ENCODE results near the gene SAXO1. TPM values are rescaled to one million over a fixed set of nuclear protein-coding genes. Genes with fewer than 3 reads are reported as not detected.

Gene SAXO1
- total and polyA plus RNA-seq, 3 donors from 2014 or later: 25.8 to 103 (median 44.0) TPM

DNA sequence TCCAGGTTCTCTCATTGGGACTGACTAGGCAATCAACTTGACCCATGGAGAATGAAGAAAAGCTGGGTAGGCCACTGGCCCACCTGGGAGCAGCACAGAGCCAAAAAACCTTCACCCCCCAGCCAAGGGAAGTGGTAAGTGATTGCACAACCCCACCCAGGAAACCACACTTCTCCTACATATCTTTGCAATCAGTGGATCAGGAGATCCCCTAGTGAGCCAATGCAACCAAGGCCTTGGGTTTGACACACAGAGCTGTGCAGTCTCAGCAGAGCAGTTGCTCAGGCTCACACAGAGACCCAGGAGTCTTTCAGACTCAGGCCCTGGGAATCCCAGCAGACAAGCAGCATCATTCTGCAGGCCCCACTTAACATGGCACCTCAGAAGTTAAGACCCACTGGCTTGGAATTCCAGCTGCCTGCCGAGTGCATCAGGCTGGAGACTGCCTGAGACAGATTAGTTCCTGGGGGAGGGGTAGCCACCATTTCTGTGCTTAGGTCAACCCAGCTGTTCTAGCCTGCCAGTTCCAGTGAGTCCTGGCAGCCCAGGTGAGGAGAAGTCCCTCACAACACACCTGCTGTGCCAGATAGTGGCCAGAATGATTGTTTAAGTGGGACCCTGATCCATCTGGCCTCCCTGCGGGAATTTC is 136.4 kb downstream of the SAXO1 start:
- Histone ChIP-seq H3K36me3 (ENCODE audit: low read depth, missing control alignments) (no peaks in the 10 kb centered on the region), H3K4me3 (no peak overlapping the region), H3K27me3 (no peaks in the 10 kb centered on the region), H3K9me3 (no peaks in the 10 kb centered on the region), H3K27ac (no peak overlapping the region), H3K4me1 (no peaks in the 10 kb centered on the region)
- TF ChIP-seq CTCF (IDR thresholded peaks at IDR 0.05) (no peak), POLR2A (IDR thresholded peaks at IDR 0.05) (no peak)
- WGBS, 2 donors: 92 to 100% methylated on average over 1 to 2 of the region's 2 CpGs
- no peak for DNase-seq
- intact Hi-C loops (cut with DNase I; ENCODE audit: low total_unique reads): no loop called here

- intact Hi-C loops (cut with DNase I; ENCODE audit: low total_unique reads): no loop called here
- Histone ChIP-seq H3K4me1 (no peaks in the 10 kb centered on the region), H3K4me3 (no peak overlapping the region), H3K27ac (no peak overlapping the region), H3K27me3 (no peaks in the 10 kb centered on the region), H3K9me3 (no peaks in the 10 kb centered on the region), H3K36me3 (ENCODE audit: low read depth, missing control alignments) (no peaks in the 10 kb centered on the region)
- TF ChIP-seq POLR2A (IDR thresholded peaks at IDR 0.05): no peak
- TF ChIP-seq CTCF (IDR thresholded peaks at IDR 0.05): no peak
- no peak for DNase-seq
Measured at GRCh38 chr9:18896004-18896403, 137.0 kb downstream of the SAXO1 start.

DNA sequence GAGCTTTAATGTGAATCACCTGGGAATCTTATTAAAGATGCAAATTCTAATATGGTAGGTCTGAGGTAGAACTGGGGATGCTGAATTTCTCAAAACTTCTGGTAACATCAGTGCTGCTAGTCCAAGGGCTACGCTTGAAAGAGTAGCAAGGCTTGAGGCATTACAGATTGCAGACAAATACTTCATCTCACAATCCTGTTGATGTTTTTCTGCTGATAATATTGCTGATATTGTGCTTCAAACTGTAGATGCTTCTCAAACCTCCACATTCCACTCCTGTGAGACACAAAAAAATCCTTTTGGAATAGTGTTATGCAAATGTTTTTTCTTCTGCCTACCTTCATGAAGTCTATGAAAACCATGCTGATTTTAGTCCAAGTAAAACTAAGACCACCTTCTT is 139.5 kb downstream of the SAXO1 start:
- no peak for TF ChIP-seq POLR2A (IDR thresholded peaks at IDR 0.05)
- TF ChIP-seq CTCF (IDR thresholded peaks at IDR 0.05): no peak
- Histone ChIP-seq H3K27ac (no peak overlapping the region), H3K36me3 (ENCODE audit: low read depth, missing control alignments) (no peaks in the 10 kb centered on the region), H3K4me3 (no peak overlapping the region), H3K27me3 (no peaks in the 10 kb centered on the region), H3K9me3 (no peaks in the 10 kb centered on the region), H3K4me1 (no peaks in the 10 kb centered on the region)
- intact Hi-C loops (cut with DNase I; ENCODE audit: low total_unique reads): no loop called here
- no peak for DNase-seq
- 38 to 100% methylated on average over 1 of the region's 1 CpG for WGBS, 2 donors

DNA sequence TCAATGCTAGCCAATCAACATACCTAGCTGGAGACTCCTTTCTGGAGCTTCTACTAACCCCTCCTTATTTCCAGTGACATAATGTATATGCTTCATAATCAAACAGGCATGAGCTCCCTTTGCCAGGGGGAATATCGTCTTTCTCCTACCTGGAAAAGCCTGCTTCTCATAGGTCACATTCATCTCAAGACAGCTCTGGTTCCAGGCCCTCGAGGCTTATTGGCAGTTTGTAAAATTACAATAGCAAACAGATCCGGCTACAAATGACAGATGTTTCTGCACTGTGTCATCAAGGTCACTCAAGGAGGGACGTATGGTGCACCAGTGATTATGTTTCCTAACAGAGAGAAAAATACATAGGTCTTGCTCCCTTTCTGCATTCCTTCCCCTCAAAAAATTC is 140.0 kb downstream of the SAXO1 start:
- no peaks in the 10 kb centered on the region for H3K36me3 ChIP-seq (ENCODE audit: low read depth, missing control alignments)
- no peaks in the 10 kb centered on the region for H3K4me1 ChIP-seq
- intact Hi-C loops (cut with DNase I; ENCODE audit: low total_unique reads): no loop called here
- DNase-seq: no peak
- no peaks in the 10 kb centered on the region for H3K27me3 ChIP-seq
- H3K9me3 ChIP-seq: no peaks in the 10 kb centered on the region
- WGBS, 2 donors: 65 to 77% methylated on average over 4 of the region's 4 CpGs
- H3K27ac ChIP-seq: no peak overlapping the region
- no peak overlapping the region for H3K4me3 ChIP-seq
- no peak for TF ChIP-seq POLR2A (IDR thresholded peaks at IDR 0.05)
- no peak for TF ChIP-seq CTCF (IDR thresholded peaks at IDR 0.05)

DNA sequence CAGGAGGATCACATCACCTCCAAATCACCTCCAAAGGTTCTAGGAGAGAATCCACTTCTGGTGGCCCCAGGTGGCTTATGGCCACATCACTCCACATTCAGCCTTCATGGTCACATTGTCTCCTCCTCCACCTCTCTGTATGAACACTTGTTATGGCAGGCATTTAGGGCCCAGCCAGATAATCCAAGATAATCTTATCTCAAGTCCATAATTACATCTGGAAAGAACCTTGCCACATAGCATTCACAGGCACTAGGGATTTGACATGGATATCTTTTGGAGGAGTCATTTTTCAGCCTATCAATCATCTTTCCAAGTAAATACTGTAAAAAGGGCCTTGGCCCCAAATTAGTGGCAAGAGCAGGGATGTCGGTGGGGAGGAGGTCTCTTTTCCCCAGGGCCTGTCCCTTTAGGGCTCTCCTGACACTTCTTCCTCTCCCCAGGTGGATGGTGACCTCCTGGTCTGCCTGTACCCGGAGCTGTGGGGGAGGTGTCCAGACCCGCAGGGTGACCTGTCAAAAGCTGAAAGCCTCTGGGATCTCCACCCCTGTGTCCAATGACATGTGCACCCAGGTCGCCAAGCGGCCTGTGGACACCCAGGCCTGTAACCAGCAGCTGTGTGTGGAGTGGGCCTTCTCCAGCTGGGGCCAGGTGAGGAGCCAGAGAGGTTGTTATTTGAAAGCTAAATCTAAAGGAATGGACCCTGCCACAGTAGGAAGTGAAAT is 140.9 kb downstream of the SAXO1 start:
- no peaks in the 10 kb centered on the region for H3K36me3 ChIP-seq (ENCODE audit: low read depth, missing control alignments)
- WGBS, 2 donors: 85 to 91% methylated on average over 2 to 5 of the region's 5 CpGs
- no peak for TF ChIP-seq POLR2A (IDR thresholded peaks at IDR 0.05)
- TF ChIP-seq CTCF (IDR thresholded peaks at IDR 0.05): no peak
- DNase-seq: no peak
- H3K9me3 ChIP-seq: no peaks in the 10 kb centered on the region
- no peak overlapping the region for H3K27ac ChIP-seq
- H3K4me3 ChIP-seq: no peak overlapping the region
- no peaks in the 10 kb centered on the region for H3K4me1 ChIP-seq
- H3K27me3 ChIP-seq: no peaks in the 10 kb centered on the region
- intact Hi-C loops (cut with DNase I; ENCODE audit: low total_unique reads): no loop called here

Measured in testis (tissue), 3 donors.